Heart right ventricle (tissue), 16 donors: ENCODE results near the gene ZSCAN5C. TPM values are rescaled to one million over a fixed set of nuclear protein-coding genes. Genes with fewer than 3 reads are reported as not detected.
"Not testable (repeated sequence)": the region's sequence is repeated elsewhere in the genome, so short reads cannot be mapped to it uniquely, and the experiment has no call there.

Source experiments
- ATAC-seq, 8 donors: fragments of 200-7000 bp; cut with Tn5 transposase; one replicate each; pipeline ENCODE4 v1.9.1; 2020; ENCODE audit warnings: mild to moderate bottlenecking in 8 of 8, moderate library complexity in 8 of 8, moderate number of reproducible peaks in 1 of 8
- DNase-seq, 2 donors: peaks; one replicate each; pipeline ENCODE4 v3.0.0-alpha.2; 2020
- H3K27ac ChIP-seq, 10 donors: fragments of 200-600 bp; sonication (generic) in 2 of 10; one replicate each; pipeline versions ENCODE4 v1.5.0 to v1.8.0; 2020 to 2022; ENCODE audit warnings: mild to moderate bottlenecking in 3 of 10
- H3K27me3 ChIP-seq, 7 donors: fragments of 200-600 bp; one replicate each; pipeline ENCODE4 v1.8.0; 2021 to 2022; ENCODE audit warnings: mild to moderate bottlenecking in 2 of 7
- H3K36me3 ChIP-seq, 9 donors: fragments of 200-600 bp; sonication (generic) in 1 of 9; one replicate each; pipeline versions ENCODE4 v1.5.0 to v1.8.0; 2020 to 2022; ENCODE audit warnings: mild to moderate bottlenecking in 2 of 9
- H3K4me1 ChIP-seq, 9 donors: fragments of 200-600 bp; sonication (generic) in 1 of 9; one replicate each; pipeline versions ENCODE4 v1.5.0 to v1.8.0; 2020 to 2022; ENCODE audit warnings: mild to moderate bottlenecking in 4 of 9
- H3K4me3 ChIP-seq, 10 donors: fragments of 200-600 bp; sonication (generic) in 2 of 10; one replicate each; pipeline versions ENCODE4 v1.5.0 to v1.8.0; 2020 to 2022; ENCODE audit warnings: mild to moderate bottlenecking in 7 of 10, moderate library complexity in 2 of 10
- H3K9me3 ChIP-seq, 11 donors: fragments of 200-600 bp in 10 of 11; sonication (generic) in 2 of 11; one replicate each; pipeline versions ENCODE4 v1.5.0 to v1.8.0; 2013 to 2022; ENCODE audit warnings: mild to moderate bottlenecking in 2 of 11, control low read depth in 1 of 11, moderate library complexity in 1 of 11
- CTCF ChIP-seq, 9 donors: fragments of 200-600 bp; sonication (generic) in 2 of 9; IDR thresholded peaks; one replicate each; pipeline versions ENCODE4 v1.5.0 to v1.8.0; 2021 to 2022; ENCODE audit warnings: antibody characterized with exemption in 9 of 9, mild to moderate bottlenecking in 5 of 9, moderate library complexity in 1 of 9
- WGBS, 2 donors: extraction: QIAGEN DNeasy Blood & Tissue Kit; methylation state at CpG; one replicate each; pipeline ENCODE4 v1.1.7; 2013; ENCODE audit warnings: inconsistent platforms in 1 of 2; 5-methylcytosine and 5-hydroxymethylcytosine counted together
- intact Hi-C, 10 donors: fragments of 100-400 bp; cut with DNase I; formaldehyde crosslinking; loops; one replicate each; pipeline versions ENCODE4 v1.11.1 to v1.14.2; 2022
- polyA plus RNA-seq, 2 donors: library from polyadenylated mRNA; stranded (reverse); fragments of 200-250 nt; gene quantifications; one replicate each; pipeline ENCODE4 v1.2.3, GENCODE V29; 2013
- total RNA-seq, 10 donors: library from RNA; stranded (reverse); fragmentation: NEBNext Ultra II Directional in 3 of 10; extraction: Animal tissue kit (Norgen Biotek cat#: 25700) in 3 of 10; gene quantifications; one replicate each; pipeline versions ENCODE4 v1.2.1 to v1.2.4, GENCODE V29; 2021 to 2023
- donor health status: Arrhythmogenic right ventricular cardiomyopathy.
- donor health status: ischemic (EF 13 %, LVEDD 7.1; RV severe dilation, severe dysfunction).
- donor health status: healthy with polysubstance abuse.
- donor health status: DM: no; HTN: yes; CAD: no.
- donor health status: DM: no; HTN: no; CAD: no.
- donor health status: ischemic (EF 25% LVEDD 6.9; RV normal size, moderate dysfunction).
- donor health status: ischemic (EF 25% LVEDD 5.7; RV mildly dilated, moderate dysfunction).
- donor health status: healthy.
- donor health status: DM: yes; HTN: yes; CAD: no.
- donor health status: Ischemic cardiomyopathy.
- donor health status: ischemic (EF 35%, LVEDD 5.7; RV mildly dilated, moderate dysfunction).
- donor health status: nonischemic (EF 11% LVEDD 7.7; RV severe dilation, severe dysfunction).
- donor health status: DM: yes; HTN: yes; CAD: no.
- donor health status: PGD.
- donor health status: ischemic (EF 29% LVEDD 5.4; RV normal size, mild dysfunction).
- donor health status: nonischemic (EF 23%, LVEDD 6.1; RV moderate dilation, normal function).

Gene ZSCAN5C
- total and polyA plus RNA-seq, 12 donors: not detected

- ATAC-seq (no peak), DNase-seq (no peak)
- no peaks in the 10 kb centered on the region for H3K36me3 ChIP-seq
- no peaks in the 10 kb centered on the region for H3K9me3 ChIP-seq
- intact Hi-C loops: no loop called here
- no peak for TF ChIP-seq CTCF (IDR thresholded peaks at IDR 0.05)
- 79 to 80% methylated on average over 10 of the region's 10 CpGs for WGBS, 2 donors
- no peak overlapping the region for H3K27ac ChIP-seq
- peaks cover 0 to 12% (median 2%) of the 10 kb centered on the region in 7 donors for H3K27me3 ChIP-seq
- no peak overlapping the region for H3K4me3 ChIP-seq
- no peaks in the 10 kb centered on the region for H3K4me1 ChIP-seq
These were observed 10.4 kb upstream of the ZSCAN5C start for GRCh38 chr19:56191711-56192110.

- Histone ChIP-seq H3K36me3 (no peaks in the 10 kb centered on the region), H3K27me3 (peaks cover 0 to 2% (median 0%) of the 10 kb centered on the region in 7 donors), H3K4me1 (no peaks in the 10 kb centered on the region), H3K27ac (no peak overlapping the region), H3K4me3 (no peak overlapping the region), H3K9me3 (no peaks in the 10 kb centered on the region)
- TF ChIP-seq CTCF (IDR thresholded peaks at IDR 0.05): no peak
- DNase-seq (no peak), ATAC-seq (no peak)
- WGBS, 2 donors: 84 to 88% methylated on average over 12 of the region's 12 CpGs
- intact Hi-C loops: no loop called here
These were observed 8.0 kb upstream of the ZSCAN5C start for GRCh38 chr19:56193981-56194640.

- ATAC-seq, H3K27me3 ChIP-seq, H3K27ac ChIP-seq, intact Hi-C loops, H3K4me1 ChIP-seq, H3K4me3 ChIP-seq, H3K9me3 ChIP-seq, DNase-seq, H3K36me3 ChIP-seq: not testable (repeated sequence)
- WGBS, 2 donors: 89% methylated on average over 23 of the region's 23 CpGs
These were observed 4.4 kb upstream of the ZSCAN5C start, which contains the start of gene ZSCAN5B for GRCh38 chr19:56197646-56198045. Gene ZSCAN5B, minus strand, starts transcription at chr19:56197783. Its CDS starts 4,731 bp downstream, at chr19:56193052.

GRCh38 chr19:56199687-56200086, 2.4 kb upstream of the ZSCAN5C start:
- Histone ChIP-seq H3K27ac (no peak overlapping the region), H3K36me3 (no peaks in the 10 kb centered on the region), H3K9me3 (no peaks in the 10 kb centered on the region), H3K27me3 (peaks cover 0 to 8% (median 0%) of the 10 kb centered on the region in 7 donors), H3K4me3 (no peak overlapping the region), H3K4me1 (no peaks in the 10 kb centered on the region)
- ATAC-seq (no peak), DNase-seq (no peak)
- no peak for TF ChIP-seq CTCF (IDR thresholded peaks at IDR 0.05)
- WGBS, 2 donors: 63 to 68% methylated on average over 7 of the region's 7 CpGs
- intact Hi-C loops: no loop called here

- intact Hi-C loops, H3K4me1 ChIP-seq, H3K9me3 ChIP-seq, H3K4me3 ChIP-seq, H3K27ac ChIP-seq, H3K36me3 ChIP-seq, DNase-seq, ATAC-seq: not testable (repeated sequence)
- 68 to 70% methylated on average over 5 of the region's 5 CpGs for WGBS, 2 donors
- H3K27me3 ChIP-seq: peaks cover 0 to 12% (median 0%) of the 10 kb centered on the region in 7 donors
These were observed 5.5 kb downstream of the ZSCAN5C start for GRCh38 chr19:56207581-56207980.
